PC-3 (cell line): Measurements from ENCODE around the gene ERN2. TPM values are rescaled to one million over a fixed set of nuclear protein-coding genes. Genes with fewer than 3 reads are reported as not detected.

Source experiments
- ATAC-seq: fragments of 200-7000 bp; cut with Tn5 transposase; 2 replicates; pipeline ENCODE4 v1.9.1; 2020; ENCODE audit warnings: mild to moderate bottlenecking, moderate library complexity
- BruUV-seq: library from RNA; stranded (reverse); fragments of 400-500 nt; replicated peaks from 2 replicates; lab custom pipeline; 2021; lab: Mats Ljungman, UMichigan
- CTCF ChIA-PET: fragments of 300-600 bp; sonication (Branson Sonifier 250); formaldehyde crosslinking; loops from one replicate; lab custom pipeline; 2022; ENCODE audit warnings: antibody characterized with exemption; lab: Charles Lee
- POLR2A ChIA-PET: fragments of 300-600 bp; sonication (Branson Sonifier 250); formaldehyde crosslinking; loops from one replicate; lab custom pipeline; 2022; ENCODE audit warnings: antibody characterized with exemption; ENCODE audit not compliant: unreplicated experiment; lab: Charles Lee
- DNase-seq: peaks from one replicate; pipeline ENCODE4 v3.0.0-alpha.2; 2015
- H2AFZ ChIP-seq: fragments of 300-600 bp; sonication (generic); 2 replicates; pipeline ENCODE4 v1.6.0; 2016; ENCODE audit warnings: antibody characterized with exemption, low read length
- H3F3A ChIP-seq: fragments of 300-600 bp; sonication (generic); one replicate; pipeline ENCODE4 v1.6.0; 2017; ENCODE audit warnings: antibody characterized with exemption, low read length, control low read depth, mild to moderate bottlenecking; ENCODE audit not compliant: unreplicated experiment
- H3K27ac ChIP-seq: fragments of 300-600 bp; sonication (generic); 2 replicates; pipeline ENCODE4 v1.5.1; 2016; ENCODE audit warnings: mild to moderate bottlenecking, low read length
- H3K27me3 ChIP-seq: fragments of 300-600 bp; sonication (generic); 2 replicates; pipeline ENCODE4 v1.6.1; 2016; ENCODE audit warnings: low read length, mixed read lengths
- H3K36me3 ChIP-seq: fragments of 300-600 bp; sonication (generic); 2 replicates; pipeline ENCODE4 v1.6.1; 2016; ENCODE audit warnings: low read depth, mixed run types, low read length, mixed read lengths
- H3K4me1 ChIP-seq: fragments of 300-600 bp; sonication (generic); 2 replicates; pipeline ENCODE4 v1.5.1; 2016; ENCODE audit warnings: low read length; ENCODE audit not compliant: insufficient read depth
- H3K4me2 ChIP-seq: fragments of 300-600 bp; sonication (generic); 2 replicates; pipeline ENCODE4 v1.6.0; 2016; ENCODE audit warnings: low read length
- H3K4me3 ChIP-seq: fragments of 300-600 bp; sonication (generic); 2 replicates; pipeline ENCODE4 v1.5.1; 2016; ENCODE audit warnings: mild to moderate bottlenecking, low read length, mixed read lengths
- H3K79me2 ChIP-seq: fragments of 300-600 bp; sonication (generic); 2 replicates; pipeline ENCODE4 v1.6.1; 2017; ENCODE audit warnings: low read length, mixed read lengths
- H3K9ac ChIP-seq: fragments of 300-600 bp; sonication (generic); 2 replicates; pipeline ENCODE4 v1.6.0; 2016; ENCODE audit warnings: mild to moderate bottlenecking, low read length
- H3K9me2 ChIP-seq: fragments of 300-600 bp; sonication (generic); replicated peaks from 2 replicates; pipeline ENCODE4 v1.6.1; 2016; ENCODE audit warnings: mixed run types, low read length, mixed read lengths
- H3K9me3 ChIP-seq: fragments of 300-600 bp; sonication (generic); 2 replicates; pipeline ENCODE4 v1.6.1; 2016; ENCODE audit warnings: low read length, mixed read lengths
- H4K20me1 ChIP-seq: fragments of 300-600 bp; sonication (generic); 2 replicates; pipeline ENCODE4 v1.6.1; 2016; ENCODE audit warnings: low read length, mixed read lengths
- CTCF ChIP-seq: fragments of 300-600 bp; sonication (generic); conservative IDR thresholded peaks from 2 replicates; pipeline ENCODE4 v1.5.1; 2017; ENCODE audit warnings: antibody characterized with exemption, low read depth, mild to moderate bottlenecking, low read length
- EZH2 ChIP-seq: fragments of 300-600 bp; sonication (generic); IDR thresholded peaks from one replicate; pipeline ENCODE4 v1.6.1; 2017; ENCODE audit warnings: antibody characterized with exemption, mild to moderate bottlenecking, low read length; ENCODE audit not compliant: unreplicated experiment
- EZH2phosphoT487 ChIP-seq: fragments of 300-600 bp; sonication (generic); IDR thresholded peaks from 2 replicates; pipeline ENCODE4 v1.6.1; 2018; ENCODE audit warnings: mild to moderate bottlenecking, antibody characterized with exemption, low read length, borderline replicate concordance
- intact Hi-C: fragments of 100-400 bp; cut with micrococcal nuclease; formaldehyde crosslinking; loops from 2 replicates; pipeline ENCODE4 v1.9.0; 2023
- total RNA-seq: library from RNA; depleted of rRNA; stranded (reverse); fragments of >200 nt; gene quantifications from 2 replicates; pipeline ENCODE4 v1.2.3, GENCODE V29; 2014

The ERN2 gene
- total RNA-seq, 1 experiment from 2014 or later = not detected

DNA sequence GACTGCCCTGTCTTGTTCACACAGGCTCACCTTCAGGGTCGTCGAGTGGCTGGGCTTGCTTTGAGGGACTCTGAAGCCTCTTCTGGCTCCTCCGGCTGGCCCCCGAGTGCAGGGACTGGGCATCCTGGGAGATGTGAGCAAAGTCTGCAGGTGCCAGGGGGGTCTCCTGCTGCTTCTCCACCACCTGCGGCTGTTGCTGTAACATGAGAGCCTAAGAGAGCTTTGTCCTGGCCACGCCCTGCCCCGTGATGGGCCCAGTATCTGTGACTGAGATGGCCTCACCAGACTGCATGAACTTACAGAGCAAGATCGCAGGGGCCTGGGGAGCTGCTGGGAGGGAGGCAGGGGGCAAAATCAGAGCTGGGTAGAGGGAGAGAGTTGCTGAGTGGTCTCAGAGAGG lies 12.5 kb downstream of the ERN2 start:
- no peak overlapping the region for H3K4me3 ChIP-seq
- H3K36me3 ChIP-seq = no peaks in the 10 kb centered on the region
- intact Hi-C loops = no loop called here
- no peak overlapping the region for H3K27ac ChIP-seq
- TF ChIP-seq CTCF (no peak), EZH2 (no peak), EZH2phosphoT487 (no peak)
- POLR2A ChIA-PET = no interaction called here
- H4K20me1 ChIP-seq = no peaks in the 10 kb centered on the region
- H3F3A ChIP-seq = no peaks in the 10 kb centered on the region
- no peak for ATAC-seq
- CTCF ChIA-PET = no interaction called here
- no peak for DNase-seq
- H3K9ac ChIP-seq = no peak overlapping the region
- no peak overlapping the region for H3K4me2 ChIP-seq
- H3K4me1 ChIP-seq = no peaks in the 10 kb centered on the region
- no peaks in the 10 kb centered on the region for H3K9me3 ChIP-seq
- no peak overlapping the region for H2AFZ ChIP-seq
- BruUV-seq = no TSS peak
- no peaks in the 10 kb centered on the region for H3K79me2 ChIP-seq
- H3K27me3 ChIP-seq = no peaks in the 10 kb centered on the region
- no peaks in the 10 kb centered on the region for H3K9me2 ChIP-seq

DNA sequence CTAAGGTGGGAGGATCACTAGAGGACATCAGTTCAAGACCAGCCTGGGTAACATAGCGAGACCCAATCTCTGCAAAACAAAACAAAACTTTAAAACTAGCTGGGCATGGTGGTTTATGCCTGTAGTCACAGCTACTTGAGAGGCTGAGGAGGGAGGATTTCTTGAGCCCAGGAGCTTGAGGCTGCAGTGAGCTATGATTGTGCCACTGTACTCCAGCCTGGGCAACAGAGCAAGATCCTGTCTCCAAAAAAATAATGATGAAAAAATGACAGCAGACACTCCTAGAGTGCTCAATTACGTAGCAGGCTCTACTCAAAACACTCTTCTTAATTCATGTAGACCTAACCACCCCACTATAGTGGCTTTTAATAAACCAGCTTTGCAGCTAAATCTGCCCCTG lies 12.9 kb downstream of the ERN2 start:
- intact Hi-C loops = no loop called here
- BruUV-seq = no TSS peak

GRCh38 chr16:23699100-23699499 lies 13.9 kb downstream of the ERN2 start:
- Histone ChIP-seq H3F3A (no peaks in the 10 kb centered on the region), H3K4me3 (no peak overlapping the region), H3K9ac (no peak overlapping the region), H3K79me2 (no peaks in the 10 kb centered on the region), H3K36me3 (no peaks in the 10 kb centered on the region), H3K9me2 (no peaks in the 10 kb centered on the region), H2AFZ (no peak overlapping the region), H3K27me3 (no peaks in the 10 kb centered on the region), H3K27ac (no peak overlapping the region), H4K20me1 (no peaks in the 10 kb centered on the region), H3K4me2 (no peak overlapping the region), H3K9me3 (no peaks in the 10 kb centered on the region), H3K4me1 (no peaks in the 10 kb centered on the region)
- BruUV-seq = no TSS peak
- TF ChIP-seq CTCF (no peak), EZH2 (no peak), EZH2phosphoT487 (no peak)
- DNase-seq (peak; percentile 12), ATAC-seq (no peak)
- intact Hi-C loops = no loop called here
- ChIA-PET CTCF (no interaction called here), POLR2A (no interaction called here)

More for the DNA sequence above, 12.9 kb downstream of the ERN2 start:
- Histone ChIP-seq H3K4me1 (no peaks in the 10 kb centered on the region), H3K9me3 (no peaks in the 10 kb centered on the region), H3K4me2 (no peak overlapping the region), H3K9me2 (no peaks in the 10 kb centered on the region), H3K27me3 (no peaks in the 10 kb centered on the region), H3K79me2 (no peaks in the 10 kb centered on the region), H3K4me3 (no peak overlapping the region), H3K27ac (no peak overlapping the region), H3K36me3 (no peaks in the 10 kb centered on the region), H4K20me1 (no peaks in the 10 kb centered on the region), H2AFZ (no peak overlapping the region), H3F3A (no peaks in the 10 kb centered on the region), H3K9ac (no peak overlapping the region)
- DNase-seq = no peak
- no peak for TF ChIP-seq CTCF
- no peak for TF ChIP-seq EZH2
- no peak for ATAC-seq
- POLR2A ChIA-PET = no interaction called here
- CTCF ChIA-PET = no interaction called here
